ENCODE measurements around the gene ICAM2.
"Not testable (repeated sequence)": the region's sequence is repeated elsewhere in the genome, so short reads cannot be mapped to it uniquely, and the experiment has no call there.

ICAM2 gene

GRCh38 chr17:63993368-63993985 is 27.0 kb downstream of the ICAM2 start:
- no peak for DNase-seq

- DNase-seq: no peak
These were observed 28.8 kb downstream of the ICAM2 start for GRCh38 chr17:63991611-63992010.

GRCh38 chr17:63989622-63990345 is 30.6 kb downstream of the ICAM2 start:
- no peak for DNase-seq

GRCh38 chr17:63988741-63989621 is 31.5 kb downstream of the ICAM2 start:
- no peak for DNase-seq

- no peak for DNase-seq
These were observed 32.3 kb downstream of the ICAM2 start for GRCh38 chr17:63988127-63988478.

DNA sequence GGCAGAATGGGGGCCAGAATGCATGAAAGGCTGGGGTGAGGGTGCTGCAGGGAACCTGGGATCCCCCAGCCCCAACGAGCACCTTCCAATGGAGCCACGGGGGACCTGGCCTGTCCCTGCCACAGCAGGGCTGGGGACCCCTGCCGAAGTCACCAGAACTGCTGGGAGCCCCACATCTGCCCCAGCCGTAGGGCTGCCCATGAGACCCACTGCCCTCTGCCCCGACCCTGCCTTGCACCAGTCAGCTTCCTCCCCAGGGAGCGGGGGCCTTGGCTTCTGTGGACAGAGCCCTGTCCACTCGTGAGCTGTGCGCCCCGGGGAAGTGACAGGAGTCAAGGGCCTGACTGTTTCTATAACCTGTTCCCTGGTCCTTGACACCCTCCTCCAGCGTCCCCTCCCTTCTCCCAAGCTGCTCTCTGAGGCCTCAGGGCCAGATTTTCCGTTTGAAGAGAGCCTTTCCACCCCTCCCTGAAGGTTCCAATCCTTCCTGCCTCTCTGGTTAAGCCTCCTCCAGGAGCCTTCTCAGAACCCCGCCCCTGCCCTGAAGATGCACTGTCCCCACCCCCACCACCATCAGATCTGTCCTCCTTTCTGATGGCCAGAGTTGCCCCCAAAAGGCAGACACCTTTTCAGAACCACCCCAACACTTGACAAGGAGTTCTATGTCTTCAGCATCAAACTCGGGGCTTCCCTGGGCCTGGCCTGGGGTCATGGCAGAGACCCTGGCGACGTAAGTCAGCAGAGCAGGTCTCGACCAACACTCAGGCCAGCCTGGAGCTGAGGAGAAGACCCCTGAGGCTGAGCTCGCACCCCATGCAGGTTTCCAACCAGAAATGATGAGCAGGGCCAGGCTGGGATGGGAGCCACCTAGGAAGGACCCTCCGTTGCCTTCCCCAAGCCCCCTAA is 33.0 kb downstream of the ICAM2 start:
- no peak for DNase-seq

DNA sequence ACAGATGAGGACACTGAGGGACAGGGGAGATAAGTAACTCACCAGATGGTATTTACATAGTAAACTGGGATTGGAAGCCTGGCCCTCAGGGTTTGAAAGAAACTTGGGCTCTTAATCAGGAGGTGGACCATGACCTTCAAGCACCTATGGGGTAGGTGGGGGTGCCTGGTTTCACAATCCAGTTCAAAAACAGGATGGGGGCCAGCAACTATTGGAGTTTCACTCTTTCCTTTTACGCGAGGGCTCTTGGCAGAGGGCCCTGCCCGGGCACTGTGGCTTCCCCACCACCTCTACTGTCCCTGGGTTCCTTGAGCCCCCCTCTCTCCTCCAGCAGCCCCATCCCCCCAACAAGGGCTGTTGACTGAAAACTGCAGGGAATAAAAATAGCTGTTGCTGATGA is 33.6 kb downstream of the ICAM2 start:
- DNase-seq: no peak

DNA sequence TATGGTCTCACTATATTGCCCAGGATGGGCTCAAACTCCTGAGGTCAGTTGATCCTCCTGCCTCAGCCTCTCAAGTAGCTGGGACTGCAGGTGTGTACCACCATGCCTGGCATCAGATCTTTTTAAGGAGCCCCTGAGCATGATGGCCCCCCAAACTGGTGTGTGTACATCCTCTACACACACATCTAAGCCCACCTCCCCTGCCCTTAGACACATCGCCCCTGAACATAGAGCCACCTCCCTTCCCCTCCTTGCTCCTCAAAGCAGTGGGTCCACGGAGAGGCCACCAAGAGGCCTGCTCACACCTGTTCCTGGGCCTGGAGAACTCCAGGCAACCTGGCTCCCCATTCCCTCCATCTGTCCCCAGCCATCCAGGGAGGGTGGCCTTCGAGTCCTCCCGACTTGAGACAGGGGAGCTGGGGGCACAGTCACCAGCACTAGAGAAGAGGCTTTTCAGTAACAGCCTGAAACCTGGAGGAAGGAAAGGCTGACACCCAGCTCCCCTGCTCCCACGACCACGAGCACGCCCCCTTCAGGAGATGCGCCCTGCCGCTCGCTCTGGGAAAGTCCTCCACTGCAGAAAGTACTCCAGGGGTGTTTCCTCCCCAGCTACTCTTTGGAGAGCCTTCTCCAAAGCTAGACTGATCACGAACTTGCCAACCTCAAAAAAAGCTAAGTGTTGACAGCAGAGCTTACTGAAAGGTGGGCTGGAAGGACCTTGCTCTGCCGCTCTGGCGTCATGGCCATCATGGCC is 34.9 kb downstream of the ICAM2 start:
- no peak for DNase-seq

DNA sequence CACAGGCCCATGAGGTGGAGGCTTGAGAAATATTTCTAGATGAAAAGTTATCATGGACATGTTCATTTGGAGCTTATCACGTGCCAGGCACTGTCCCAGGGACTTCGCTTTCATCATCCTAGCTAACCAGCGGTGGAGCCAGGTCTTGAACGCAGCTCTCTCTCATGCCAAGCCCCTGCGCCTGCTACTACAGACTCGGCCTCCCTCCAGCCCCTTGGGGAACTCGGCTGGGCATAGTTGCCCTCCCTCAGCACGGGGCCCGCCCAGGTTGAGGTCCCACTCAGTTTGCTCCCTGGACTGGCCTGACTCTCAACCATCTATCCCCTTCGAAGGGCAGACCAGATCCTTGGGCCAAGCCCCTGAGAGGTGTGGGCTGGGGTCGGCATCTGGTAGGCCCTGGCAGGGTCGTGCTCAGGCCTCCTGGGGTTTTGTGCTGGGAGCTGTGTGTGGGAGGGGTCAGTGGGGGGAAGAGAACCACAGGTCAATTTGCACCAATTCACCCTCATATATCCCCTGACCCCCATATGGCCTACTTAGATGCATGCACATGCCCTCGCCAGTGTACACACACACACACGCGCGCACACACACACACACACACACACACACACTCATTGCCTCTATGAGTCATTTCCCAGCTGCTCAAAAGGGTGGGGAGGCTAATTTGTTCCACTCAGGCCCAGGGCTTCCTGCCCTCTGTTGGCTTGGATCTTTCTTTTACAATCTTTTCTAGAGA is 35.6 kb downstream of the ICAM2 start:
- peak; percentile 20 for DNase-seq

- DNase-seq: no peak
These were observed 36.2 kb downstream of the ICAM2 start for GRCh38 chr17:63984236-63984635.

DNA sequence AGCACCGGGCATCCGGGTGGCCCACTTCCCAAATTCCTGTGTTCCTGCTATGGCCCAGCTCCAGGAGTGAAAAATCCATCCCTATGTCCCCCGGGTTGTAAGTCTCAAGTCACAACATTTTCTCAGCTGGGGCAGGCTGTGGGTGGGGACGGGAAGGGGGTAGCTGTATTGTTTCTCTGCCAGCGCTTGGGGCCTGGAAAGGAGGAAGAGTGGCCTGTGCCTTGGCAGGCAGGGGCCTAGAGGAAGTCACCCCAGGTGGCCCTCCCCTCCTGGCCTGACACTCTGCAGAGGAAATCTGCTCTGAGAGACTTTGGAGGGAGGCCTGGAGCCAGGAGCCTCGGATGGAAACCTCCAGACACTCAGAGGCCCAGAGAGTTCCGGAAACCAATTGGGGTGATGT is 37.1 kb downstream of the ICAM2 start:
- DNase-seq: no peak

- not testable (repeated sequence) for DNase-seq
These were observed 37.8 kb downstream of the ICAM2 start for GRCh38 chr17:63982641-63983040.

GRCh38 chr17:63978272-63979200 is 41.9 kb downstream of the ICAM2 start:
- no peak for DNase-seq

- DNase-seq: no peak
These were observed 43.7 kb downstream of the ICAM2 start for GRCh38 chr17:63976702-63977101.

DNA sequence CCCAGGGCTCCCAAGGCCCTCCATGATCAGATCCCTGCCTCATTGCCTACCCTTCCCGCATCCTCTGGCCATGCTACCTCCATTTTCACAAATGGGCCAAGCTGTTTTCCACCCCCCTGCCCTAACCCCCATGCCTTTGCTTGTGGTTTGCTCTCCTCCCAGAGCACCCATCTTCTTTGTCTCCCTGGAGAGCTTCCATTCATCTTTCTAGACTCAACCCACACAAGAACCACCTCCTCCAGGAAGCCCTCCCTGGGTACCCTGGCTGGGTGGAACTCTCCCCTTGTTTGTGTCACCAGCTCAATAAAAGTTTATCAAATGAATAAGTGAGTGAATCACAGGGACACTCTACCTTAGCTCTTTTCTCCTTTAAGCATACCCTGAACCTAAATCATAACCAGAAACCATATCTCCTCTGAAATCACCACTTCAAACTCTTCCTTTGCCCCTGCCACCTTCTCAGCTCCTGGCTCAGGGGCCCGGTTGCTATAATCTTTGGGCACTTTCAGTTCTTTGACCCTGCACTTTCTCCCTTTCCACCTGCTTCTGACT is 44.8 kb downstream of the ICAM2 start:
- no peak for DNase-seq

- no peak for DNase-seq
These were observed 45.7 kb downstream of the ICAM2 start for GRCh38 chr17:63974594-63975192.

GRCh38 chr17:63973930-63974593 is 46.4 kb downstream of the ICAM2 start:
- DNase-seq: no peak

GRCh38 chr17:63973247-63973646 is 47.2 kb downstream of the ICAM2 start:
- DNase-seq: no peak

GRCh38 chr17:63972796-63973195 is 47.6 kb downstream of the ICAM2 start, which contains the start of gene SCN4A:
TSS of gene SCN4A (minus strand) at chr17:63972918. CDS start at chr17:63972841, 77 bp downstream.
- DNase-seq: no peak
